Retina (tissue), 1 donor: ENCODE data around the gene ADAMTS18.

ENCODE experiments used
- DNase-seq: peaks from one replicate; pipeline ENCODE4 v3.0.0-alpha.2; 2016

The ADAMTS18 gene

DNA sequence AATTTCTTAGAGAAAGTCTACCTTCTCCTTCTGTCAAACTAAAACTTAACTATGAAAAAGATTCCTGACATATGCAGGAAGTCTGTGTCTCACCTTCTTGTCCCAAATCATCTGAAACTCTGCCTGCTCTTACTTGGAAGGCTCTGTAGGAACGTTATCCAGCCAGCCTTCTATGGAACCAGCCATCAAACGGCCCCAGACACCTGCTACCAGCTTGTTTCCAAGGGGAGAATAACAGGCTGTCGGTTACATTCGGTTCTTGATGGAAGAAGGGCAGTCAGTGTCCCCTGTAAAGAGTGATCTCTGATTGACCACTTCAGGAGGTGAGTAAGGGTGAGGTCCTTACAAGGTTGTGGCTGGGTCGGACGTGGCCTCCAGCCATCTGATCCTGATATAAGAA, 1.7 kb downstream of the ADAMTS18 start:
- peak; percentile 57 for DNase-seq

DNA sequence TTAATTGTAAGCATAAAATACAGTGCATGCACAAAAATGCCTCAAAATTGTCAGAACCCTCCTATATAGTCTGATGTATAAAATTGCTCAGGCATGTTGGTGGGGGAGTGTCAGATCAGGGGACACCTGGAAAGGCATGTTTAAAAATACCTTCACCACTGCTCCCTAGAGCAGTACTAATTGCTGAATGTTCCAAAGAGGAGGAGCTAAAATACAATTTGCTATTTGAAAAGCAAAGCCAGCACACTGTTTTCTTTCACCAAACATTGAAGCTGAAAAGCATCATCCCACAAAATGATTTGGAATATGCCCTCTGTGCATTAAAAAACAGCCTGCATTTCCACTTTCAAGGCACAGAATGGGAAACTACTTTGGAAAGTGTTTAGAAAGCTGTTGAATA, 2.6 kb downstream of the ADAMTS18 start:
- DNase-seq, result no peak

DNA sequence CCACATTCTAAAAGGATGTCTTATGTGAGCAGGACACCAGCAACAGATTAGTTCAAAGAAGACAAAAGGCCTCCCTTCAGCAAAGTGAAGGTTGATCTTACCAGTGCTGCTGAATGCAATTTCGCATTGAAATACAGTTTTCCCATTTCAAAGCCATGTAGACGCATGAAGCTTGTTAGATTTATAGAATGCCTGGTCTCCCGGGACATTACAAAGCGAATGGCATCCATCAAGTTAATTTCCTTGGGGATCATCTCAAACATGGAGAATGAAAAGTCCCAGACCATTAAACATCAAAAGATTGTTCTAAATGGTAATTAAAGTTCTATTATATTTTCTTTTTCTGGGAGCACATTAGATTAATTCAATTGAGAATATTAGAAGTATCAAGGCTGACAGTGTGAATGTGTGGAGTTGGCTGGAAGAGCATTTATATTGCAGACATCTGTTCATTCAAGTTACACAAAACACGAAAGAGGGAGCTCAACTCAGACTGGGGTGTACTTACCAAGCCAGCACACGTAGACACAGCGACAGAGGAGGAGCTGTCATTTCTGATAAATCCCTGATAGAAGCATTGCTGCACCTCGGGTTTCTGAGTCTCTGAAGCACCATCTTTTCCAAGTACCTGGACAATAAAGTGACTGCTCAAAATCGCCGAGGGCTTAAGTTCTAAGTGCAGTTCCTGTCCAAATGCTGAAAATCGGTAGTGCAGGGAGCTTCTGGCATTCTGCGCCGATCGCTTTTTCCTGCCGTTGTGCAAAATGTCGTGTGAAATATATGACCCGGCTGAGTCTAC, 3.8 kb downstream of the ADAMTS18 start:
- DNase-seq, result peak; percentile 69

DNA sequence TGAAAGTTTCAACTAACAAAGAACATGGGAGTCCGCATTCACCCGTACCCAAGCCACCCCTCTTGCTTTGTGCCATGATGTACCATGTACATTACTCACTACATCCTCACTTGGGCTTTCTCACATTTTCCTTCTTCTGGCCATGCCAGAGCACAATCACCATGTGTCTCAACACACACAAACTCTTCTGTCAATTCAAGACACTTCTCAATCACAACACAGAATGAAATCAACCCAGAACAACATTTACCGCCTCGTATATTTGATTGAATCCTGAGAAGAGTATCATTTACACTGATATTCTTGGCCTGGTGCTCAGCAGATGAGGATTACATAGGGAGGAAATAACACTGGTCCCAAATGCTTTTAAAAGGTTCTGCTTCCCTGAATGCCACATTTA, 4.5 kb downstream of the ADAMTS18 start:
- no peak for DNase-seq

DNA sequence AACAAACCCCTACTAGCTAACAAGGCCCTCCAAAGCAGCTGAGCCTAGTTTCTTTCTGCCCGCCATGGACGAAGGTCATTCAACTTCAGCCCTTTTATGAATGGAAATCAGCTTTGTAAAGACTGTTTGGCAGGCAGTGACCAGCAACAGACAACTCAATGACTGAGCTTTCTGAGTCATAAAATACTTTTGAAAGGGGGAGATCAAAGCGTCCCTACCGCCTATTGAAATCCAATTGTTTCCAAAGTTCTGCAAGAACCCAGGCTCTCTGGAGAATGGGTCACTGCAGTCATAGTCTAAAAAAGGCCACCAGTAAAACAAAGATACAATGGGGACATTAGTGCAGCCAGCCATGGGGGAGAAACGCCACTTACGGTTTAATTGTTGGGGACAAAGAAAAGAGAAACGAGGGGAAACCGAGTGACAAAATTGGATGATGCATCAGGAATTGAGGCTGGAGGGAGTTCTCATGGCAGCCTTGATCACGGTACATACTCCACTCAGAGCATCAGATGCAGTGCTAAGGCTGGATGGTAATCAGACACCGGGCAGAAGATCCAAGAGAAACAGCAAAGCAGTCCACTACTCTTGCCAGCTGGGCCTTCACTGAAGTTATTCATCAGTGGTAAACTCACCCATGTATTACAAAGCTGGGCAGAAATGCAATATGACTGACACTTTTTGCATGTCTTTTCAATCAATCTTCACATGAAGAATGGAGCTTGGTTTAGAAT, 9.8 kb downstream of the ADAMTS18 start:
- DNase-seq, result peak; percentile 76

DNA sequence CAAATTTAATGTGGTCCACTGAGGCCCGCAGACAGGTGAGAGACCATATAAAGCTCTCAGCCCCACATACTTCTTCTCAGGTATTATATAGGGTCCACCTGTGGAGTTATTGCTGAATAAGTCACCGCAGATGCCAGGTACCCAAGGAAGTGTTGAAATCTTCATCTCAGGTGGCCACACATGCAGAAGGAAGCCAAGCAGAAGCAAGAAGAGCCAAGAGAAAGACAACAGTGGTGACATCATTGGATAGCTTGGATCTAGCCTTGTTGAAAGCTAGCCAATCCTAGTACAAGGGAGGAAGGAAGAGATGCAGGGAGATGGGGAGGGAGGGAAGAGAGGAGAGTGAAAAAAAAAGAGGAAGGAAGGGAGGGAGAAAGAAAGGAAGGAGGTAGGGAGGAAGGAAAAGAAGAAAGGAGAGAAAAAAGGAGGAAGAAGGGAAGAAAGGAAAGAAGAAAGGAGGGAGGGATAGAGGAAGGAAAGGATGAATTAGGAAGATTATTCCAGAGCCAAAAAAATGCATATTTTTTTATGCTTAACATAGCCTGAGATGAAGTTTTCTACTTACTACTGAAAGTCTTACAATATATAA, 12.5 kb downstream of the ADAMTS18 start:
- DNase-seq, result no peak

DNA sequence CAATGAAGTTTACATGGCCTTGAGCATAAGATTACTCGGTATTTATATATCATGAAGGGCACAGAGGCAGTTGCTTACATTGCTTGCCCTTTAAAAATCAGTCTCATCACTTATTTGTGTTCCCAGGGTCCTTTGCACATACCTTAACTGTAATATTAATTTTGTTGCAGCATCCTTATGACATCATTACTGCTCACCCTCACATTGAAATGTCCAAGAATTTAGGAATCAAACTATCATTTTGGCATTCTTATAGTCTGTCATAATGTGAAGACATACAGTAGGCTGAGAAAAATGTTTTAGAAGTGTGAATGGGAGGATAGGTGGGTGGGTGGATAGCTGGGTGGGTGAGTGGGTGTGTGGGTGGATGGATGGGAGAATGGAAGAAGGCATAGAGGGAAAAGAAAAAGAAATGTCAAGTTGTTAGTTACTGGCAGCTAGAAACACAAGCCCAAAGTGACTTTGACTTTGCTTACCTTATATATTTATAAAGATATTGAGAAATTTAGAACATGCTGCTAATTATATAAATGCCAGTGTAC, 17.8 kb downstream of the ADAMTS18 start:
- DNase-seq, result no peak

DNA sequence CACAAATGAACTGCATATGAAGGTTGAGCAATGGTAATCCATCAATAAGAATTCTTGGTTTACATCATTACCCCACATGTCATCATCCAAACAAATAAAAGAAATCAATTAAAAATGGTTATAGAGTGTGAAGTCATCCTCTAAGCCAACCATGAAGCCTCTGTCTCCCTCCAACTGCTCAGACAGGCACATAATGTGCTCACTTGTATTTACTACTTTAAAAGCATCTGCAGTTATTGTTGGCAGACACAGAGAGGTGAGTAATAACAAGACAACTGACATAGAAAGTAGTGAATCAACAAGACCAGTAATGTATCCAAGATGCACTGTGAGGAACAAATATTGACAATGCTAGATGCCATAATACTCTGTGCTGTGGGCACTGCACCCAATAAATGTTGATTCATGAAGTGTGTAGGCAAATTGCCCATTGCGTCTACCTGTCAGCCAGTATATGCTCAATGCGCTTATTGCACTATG, 20.0 kb downstream of the ADAMTS18 start:
- no peak for DNase-seq

DNA sequence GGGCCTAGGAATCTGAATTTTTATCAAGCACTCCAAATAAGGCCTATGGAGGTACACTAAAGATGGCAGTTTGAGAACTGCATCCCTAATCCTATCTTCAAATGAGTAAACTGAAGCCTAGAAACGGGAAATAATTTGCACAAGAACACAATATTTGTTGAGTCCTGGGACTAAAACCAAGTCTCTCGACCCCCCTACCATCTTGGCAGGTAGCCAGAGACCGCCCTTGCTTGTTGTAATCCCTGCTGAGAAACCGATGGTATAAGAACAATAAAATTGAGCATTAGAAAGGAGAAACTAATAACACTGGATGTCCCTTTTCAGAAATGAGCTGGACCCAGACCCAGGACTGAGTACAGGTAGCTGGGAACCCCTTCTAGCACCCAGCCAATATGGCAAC, 24.4 kb downstream of the ADAMTS18 start:
- DNase-seq, result no peak

DNA sequence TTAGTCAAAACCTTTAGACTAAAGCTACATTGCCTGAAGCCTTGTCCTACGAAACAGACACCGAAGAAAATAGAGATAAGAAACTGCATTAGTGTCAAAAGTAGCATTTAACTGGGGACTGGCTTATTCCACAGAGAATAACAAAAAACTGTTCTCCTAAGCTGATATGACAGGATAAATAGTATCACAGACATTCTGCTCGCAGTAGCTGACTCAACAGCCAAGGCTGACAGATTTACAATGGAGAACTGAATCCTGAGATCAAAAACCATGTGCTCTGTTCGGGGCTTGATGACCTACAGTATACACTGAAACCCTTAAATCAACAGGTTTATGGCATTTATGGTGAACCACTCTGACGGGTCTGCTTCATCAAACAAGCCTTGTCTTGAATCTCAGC, 25.5 kb downstream of the ADAMTS18 start:
- no peak for DNase-seq

DNA sequence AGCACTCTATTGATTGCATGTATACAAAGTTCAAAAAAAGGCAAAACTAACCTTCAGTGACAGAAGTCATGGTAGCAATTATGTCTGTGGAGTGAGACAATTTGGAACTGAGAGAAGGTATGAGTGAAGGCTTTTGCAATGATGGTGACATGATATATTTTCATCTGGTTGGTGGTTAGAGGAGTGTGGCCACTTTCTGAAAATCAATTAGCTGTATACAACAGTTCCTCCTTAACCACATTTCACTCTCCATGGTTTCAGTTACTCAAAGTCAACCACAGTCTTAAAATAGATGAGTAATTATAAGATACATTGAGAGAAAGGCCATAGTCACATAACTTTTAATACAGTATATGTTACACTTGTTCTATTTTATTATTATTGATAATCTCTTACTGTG, 26.2 kb downstream of the ADAMTS18 start:
- DNase-seq, result no peak

DNA sequence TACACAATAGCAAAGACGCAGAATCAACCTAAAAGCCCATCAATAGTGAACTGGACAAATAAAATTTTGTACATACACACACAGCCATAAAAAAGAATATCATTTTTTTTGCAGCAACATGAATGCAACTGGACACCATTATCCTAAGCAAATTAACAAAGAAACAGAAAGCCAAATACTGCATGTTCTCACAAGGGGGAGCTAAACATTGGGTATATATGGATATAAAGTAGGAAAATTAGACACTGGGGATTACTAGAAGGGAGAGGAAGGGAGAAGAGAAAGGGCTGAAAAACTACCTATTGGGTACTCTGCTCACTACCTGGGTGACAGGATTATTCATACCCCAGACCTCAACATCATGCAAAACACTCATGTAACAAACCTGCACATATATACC, 28.2 kb downstream of the ADAMTS18 start:
- no peak for DNase-seq

DNA sequence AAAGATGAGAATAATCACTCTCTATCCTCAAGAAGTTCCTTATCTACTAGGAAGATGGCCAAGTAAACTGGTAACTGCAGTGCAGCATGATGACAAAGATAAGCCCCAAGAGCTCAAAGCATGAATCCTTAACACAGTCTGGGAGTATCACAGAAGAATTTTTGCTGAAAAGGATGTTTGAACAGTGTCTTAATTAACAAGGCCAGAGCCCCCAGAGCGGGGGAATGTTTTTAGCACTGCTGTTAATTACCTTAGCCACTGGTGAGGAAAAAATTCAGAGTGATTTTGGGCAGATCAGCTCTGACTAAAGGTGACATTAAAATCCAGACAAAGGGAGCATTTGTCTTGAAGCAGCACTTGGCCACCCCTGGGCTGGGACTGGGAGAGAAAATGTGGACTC, 30.1 kb downstream of the ADAMTS18 start:
- DNase-seq, result peak; percentile 58

DNA sequence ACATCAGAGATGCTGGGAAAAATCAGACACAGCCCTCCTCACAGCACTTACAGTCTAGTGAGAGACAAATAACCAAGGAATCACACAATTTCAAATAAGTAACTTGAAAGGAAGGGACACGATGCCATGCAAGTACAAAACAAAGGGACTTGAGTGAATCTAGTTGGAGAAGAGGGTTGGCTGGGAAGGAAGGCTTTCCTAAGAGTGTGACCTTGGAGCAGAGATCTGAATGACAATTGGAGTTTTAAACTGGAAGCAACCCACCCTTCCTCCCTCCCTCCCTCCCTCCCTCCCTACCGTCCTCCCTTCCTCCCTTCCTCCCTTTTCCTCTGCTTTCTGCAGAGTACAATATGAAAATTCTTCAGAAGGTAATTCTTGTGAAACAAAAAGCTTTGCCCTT, 31.1 kb downstream of the ADAMTS18 start:
- no peak for DNase-seq

DNA sequence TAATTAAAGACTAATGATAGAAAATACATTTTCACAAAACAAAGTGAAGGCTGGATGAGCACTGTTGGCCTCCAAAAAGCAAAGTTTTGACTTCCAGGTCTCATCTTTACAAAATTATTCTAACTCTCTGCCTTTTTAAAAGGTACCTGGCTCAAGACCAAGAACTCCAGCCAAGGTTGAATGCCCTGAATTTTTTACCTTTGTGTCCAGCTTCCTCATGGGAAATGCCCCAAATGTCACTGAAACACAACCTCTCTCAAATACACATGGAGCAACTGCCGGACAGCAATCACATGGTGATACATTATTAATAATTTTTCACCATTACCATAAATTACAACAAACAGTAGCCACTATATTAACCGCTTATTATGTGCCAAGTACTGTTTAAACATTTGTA, 32.2 kb downstream of the ADAMTS18 start:
- no peak for DNase-seq

DNA sequence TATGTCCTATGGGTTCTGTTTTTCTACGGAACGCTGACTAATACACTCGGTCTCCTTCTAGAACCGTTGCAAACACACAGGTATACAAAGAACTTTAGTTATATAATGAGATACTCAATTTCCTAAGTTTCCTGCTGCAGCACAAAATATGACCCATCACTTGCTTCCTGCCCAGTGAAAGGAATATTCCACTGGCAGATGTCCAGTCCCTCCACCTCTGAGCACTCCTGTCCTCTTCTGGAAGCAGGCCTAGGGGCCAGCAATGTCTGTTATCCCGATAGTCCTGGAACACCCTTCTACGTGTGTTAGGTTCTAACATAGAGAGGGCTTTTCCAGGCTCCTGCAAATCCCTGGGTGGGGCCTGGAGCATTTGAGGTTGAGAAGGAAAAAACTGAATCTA, 32.7 kb downstream of the ADAMTS18 start:
- no peak for DNase-seq

DNA sequence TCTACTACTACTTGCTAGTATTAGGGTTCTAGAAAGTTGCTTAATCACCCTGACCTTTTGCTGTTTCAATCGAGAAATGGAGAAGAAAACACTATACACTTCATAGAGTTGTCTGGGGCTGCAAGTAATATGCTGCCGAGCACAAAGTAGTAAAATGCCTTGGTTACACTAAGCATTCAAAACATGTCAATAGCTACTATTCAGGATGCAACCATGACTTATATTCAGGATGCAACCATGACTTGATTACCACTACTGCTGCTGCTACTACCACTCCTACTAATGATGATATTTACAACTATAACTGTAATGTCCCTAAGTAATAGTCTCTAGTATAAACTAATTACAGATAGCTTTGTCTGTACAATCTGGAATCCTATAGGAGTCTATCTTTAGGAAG, 35.3 kb downstream of the ADAMTS18 start:
- DNase-seq, result no peak

DNA sequence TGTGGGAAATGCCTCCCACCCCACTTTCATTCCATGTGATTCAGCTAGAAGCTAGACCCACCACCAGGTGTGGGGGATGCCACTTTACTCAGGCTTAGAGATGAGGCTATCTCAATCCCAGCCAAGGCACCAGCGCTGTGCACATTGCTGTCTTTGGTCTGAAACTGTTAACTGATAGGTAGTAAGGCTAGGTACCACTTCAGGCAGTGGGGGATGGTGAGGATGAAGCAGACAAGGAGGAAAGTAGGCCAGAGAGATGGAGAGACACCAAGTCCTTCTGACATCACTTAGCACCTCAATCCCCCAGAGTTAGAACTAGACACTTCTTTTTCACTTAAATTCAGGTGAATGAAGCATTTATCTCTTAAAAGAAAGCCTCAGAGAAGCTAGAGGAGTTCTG, 35.8 kb downstream of the ADAMTS18 start:
- DNase-seq, result no peak

DNA sequence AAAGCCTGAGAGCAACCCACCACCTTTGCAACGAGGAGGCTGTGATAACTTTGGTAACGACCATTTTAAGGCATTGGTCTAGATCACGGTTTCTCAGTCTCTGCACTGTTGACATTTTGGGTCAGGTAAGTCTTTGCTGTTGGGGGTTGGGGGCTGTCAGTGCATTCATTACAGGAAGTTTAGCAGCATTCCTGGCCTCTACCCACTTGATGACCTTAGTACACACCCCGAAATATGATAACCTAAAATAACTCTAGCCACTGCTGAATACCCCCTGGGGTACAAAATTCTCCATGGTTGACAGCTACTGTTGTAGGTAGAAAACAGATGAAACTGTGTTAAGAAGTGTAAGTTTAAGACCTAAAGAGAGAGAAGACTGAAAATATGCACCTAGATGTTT, 36.3 kb downstream of the ADAMTS18 start:
- DNase-seq, result no peak

DNA sequence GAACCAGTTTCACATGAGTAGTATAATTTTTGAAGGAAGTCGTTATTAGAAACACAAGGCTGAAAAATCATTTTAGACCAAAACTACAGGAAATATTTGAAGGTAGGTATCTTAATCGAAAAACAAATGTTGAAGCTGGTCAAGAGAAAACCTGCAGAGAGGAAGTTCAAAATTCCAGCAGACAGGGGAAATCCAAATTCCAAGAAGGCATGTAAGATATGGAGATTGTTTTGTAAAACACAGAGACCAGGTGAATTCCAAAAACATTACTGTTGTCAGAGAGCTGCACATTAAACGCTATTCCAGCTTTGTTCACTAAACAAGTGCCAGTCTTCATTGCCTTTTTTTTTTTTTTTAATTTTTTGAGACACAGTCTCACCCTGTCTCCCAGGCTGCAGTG, 38.4 kb downstream of the ADAMTS18 start:
- no peak for DNase-seq

DNA sequence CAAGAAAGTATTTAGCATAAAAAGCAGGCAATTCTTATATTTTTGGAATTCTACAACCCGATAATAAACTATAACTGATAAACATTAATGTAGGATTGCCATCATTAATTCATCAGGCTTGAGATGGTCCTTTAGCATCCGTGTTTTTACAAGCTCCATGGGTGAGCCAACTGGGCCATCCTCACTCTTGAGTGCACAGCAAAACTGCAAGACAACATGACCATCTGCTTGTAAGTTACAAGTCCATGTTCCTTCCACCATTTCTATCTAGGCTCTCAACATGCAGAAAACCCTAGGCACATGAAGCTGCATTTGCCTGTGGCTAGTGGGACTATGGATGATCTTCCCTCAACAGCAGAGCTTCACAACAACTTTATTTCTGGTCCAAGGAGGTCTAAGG, 40.1 kb downstream of the ADAMTS18 start:
- DNase-seq, result no peak

DNA sequence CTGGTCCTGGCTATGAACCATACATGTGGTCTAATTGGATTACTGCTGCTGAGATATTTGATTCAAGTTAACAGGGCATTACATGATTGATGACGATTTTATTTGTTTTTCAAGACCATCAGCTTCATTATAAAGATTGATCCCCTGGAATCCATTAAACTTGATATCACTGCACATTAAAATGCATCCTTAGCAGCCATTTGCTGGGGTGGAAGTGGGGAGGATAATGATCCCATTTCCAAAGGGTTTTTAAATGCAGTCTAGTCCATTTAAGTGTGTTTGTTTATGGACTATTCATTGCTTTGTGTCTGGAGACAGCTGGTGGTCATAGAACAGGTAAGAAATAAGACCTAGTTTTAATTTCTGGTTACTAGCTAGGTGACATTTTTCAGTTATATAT, 40.9 kb downstream of the ADAMTS18 start:
- DNase-seq, result no peak

DNA sequence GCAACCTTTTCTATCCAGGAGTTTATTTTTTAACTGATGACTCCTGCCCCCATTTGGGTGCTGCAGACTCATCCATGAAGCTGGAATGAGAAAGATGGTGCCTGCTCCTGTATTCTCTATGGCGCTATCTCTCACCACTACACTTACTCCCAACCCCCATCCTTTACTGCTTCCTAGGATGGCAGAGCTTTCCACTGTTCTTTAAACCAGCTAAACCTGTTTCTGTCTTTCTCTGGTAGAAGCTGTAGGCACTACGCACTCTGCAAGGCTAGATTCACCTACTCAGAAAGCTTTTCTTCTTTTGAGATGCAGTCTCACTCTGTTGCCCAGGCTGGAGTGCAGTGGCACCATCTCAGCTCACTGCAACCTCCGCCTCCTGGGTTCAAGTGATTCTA, 47.0 kb downstream of the ADAMTS18 start:
- no peak for DNase-seq
